Activated CD4-positive, CD25-positive, alpha-beta regulatory T cell treated with anti-CD3 and anti-CD28 coated beads, Interleukin-2, amount 50 U/mL, for 16 hours (primary cell): ENCODE results near the gene ATP5ME.

Experiments used
- DNase-seq: peaks from one replicate; pipeline ENCODE4 v3.0.0-alpha.2; 2020; ENCODE audit warnings: low read depth, low spot score

Gene ATP5ME

DNA sequence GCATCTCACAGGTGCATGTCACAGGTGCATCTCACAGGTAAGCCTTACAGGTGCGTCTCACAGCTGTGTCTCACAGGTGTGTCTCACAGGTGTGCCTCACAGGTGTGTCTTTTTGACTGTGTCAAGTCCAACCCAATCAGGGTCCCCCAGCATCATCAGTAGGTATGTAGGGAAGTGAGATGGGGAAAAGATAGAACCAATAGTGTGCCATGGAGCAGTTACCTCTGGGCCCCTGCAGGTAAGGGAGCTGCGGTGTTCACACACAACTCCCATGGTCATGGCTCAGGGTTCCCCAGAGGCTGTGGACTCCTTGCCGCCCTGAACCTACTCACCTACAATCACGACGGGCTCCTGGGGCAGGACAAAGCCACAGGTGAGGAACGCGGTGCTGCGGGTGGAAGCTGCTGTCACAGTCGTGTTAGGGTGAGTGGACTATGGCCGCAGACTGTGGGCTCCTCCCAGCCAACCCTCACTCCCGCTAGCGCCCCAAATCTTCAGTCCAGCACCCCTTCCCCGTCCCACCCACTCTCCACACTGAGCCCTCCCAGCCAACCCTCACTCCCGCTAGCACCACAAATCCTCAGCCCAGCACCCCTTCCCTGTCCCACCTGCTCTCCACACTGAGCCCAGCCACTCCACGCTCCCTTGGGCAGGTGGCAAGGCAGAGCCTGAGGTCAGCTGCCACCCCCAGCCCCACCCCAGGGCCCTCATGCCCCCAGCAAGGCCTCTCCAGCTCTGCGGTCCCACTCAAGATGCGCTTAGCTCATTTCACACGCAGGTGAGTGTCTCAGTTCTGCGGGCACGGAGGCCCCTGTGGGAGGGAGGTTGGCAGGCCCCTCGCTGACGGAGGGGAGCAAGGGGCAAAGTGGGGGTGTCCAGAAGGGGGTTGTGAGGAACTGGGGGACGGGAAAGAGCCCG lies 50.8 kb downstream of the ATP5ME start:
- no peak for DNase-seq
